Activated T-cell treated with anti-CD3 and anti-CD28 coated beads, Interleukin-2, amount 50 U/mL, for 4 hours (primary cell): Measurements from ENCODE around the gene COL7A1. TPM values are rescaled to one million over a fixed set of nuclear protein-coding genes. Genes with fewer than 3 reads are reported as not detected.

Experiments
- ATAC-seq, 2 donors: fragments of 200-7000 bp; cut with Tn5 transposase; one replicate each; pipeline ENCODE4 v1.10.0; 2021
- DNase-seq: peaks from one replicate; pipeline ENCODE4 v3.0.0-alpha.2; 2020
- H3K27me3 Mint-ChIP-seq: one replicate; pipeline ENCODE4 v1.8.0; 2021; ENCODE audit warnings: low read depth, mixed read lengths
- H3K36me3 Mint-ChIP-seq: one replicate; pipeline ENCODE4 v1.8.0; 2022; ENCODE audit warnings: mixed read lengths; ENCODE audit not compliant: insufficient read depth
- H3K4me1 Mint-ChIP-seq: one replicate; pipeline ENCODE4 v1.8.0; 2021; ENCODE audit warnings: low read depth, mixed read lengths
- H3K4me3 Mint-ChIP-seq: one replicate; pipeline ENCODE4 v1.8.0; 2021; ENCODE audit warnings: mild to moderate bottlenecking, moderate library complexity, mixed read lengths
- H3K9me3 Mint-ChIP-seq: one replicate; pipeline ENCODE4 v1.8.0; 2021; ENCODE audit warnings: mixed read lengths
- total RNA-seq, 3 donors: library from RNA; stranded (reverse); gene quantifications; one replicate each; pipeline ENCODE4 v1.2.1, GENCODE V29; 2021

Gene COL7A1
- total RNA-seq, 3 donors from 2014 or later: 0.38 to 0.53 (median 0.40) TPM

DNA sequence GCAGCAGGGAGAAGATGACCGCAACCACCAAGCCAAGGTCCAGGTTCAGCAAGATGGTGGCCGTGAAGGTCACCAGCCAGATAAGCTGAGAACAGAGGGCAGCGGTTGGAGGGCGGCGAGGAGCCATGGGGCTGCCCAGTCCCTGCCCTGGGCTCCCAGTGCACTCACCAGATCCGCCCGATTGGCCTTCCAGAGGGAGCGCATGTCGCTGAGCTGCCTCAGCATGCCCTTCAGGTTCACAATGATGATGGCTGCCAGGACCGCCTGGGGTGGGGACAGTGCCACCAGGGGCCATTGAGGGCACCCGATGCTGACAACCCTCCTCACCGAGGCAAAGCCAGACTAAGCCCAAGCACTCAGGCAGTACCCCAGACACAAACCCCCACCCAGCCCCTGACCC lies 34.8 kb upstream of the COL7A1 start:
- Mint-ChIP-seq H3K36me3 (peaks cover 18% of the 10 kb centered on the region), H3K4me1 (peaks cover 7% of the 10 kb centered on the region), H3K27me3 (no peaks in the 10 kb centered on the region), H3K4me3 (no peak overlapping the region), H3K9me3 (no peaks in the 10 kb centered on the region)
- no peak for ATAC-seq
- DNase-seq: no peak

DNA sequence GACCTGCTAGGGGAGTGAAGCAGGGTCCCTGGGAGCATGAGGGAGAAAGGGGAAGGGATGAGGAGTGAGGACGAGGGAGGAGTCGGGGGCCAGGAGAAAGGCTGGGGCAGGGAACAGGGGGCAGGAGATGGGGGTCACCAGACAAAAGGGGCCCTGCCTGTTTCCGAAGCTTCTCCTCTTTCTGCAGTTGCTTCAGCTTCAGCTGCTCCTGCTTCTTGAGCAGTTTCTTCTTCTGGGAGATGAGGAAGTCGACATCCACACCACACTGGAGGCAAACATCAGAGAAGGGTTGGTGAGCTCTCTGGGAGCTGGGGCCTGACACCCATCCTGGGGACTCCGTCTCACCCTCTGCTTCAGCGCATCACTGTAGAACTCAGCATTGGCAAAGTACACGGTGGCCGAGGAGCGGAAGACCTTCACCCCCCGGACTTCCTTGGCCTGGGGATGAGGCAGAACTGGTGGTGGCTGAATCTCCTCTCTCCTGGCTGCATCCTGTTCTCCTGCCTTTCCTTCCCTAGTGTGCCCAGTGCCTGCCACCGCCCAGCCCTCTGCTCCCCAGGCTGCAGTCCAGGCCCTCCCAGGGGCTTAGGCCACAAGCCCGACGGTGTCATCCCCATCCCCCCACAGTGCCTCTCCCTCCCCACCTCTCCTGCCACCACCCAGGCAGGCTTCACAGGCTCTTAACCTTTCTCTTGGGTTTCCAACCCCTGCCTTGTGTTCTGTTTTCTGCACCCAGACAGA lies 33.3 kb upstream of the COL7A1 start:
- Mint-ChIP-seq H3K9me3 (no peaks in the 10 kb centered on the region), H3K27me3 (no peaks in the 10 kb centered on the region), H3K4me3 (no peak overlapping the region), H3K36me3 (peaks cover 18% of the 10 kb centered on the region), H3K4me1 (peaks cover 10% of the 10 kb centered on the region)
- ATAC-seq (no peak), DNase-seq (no peak)

DNA sequence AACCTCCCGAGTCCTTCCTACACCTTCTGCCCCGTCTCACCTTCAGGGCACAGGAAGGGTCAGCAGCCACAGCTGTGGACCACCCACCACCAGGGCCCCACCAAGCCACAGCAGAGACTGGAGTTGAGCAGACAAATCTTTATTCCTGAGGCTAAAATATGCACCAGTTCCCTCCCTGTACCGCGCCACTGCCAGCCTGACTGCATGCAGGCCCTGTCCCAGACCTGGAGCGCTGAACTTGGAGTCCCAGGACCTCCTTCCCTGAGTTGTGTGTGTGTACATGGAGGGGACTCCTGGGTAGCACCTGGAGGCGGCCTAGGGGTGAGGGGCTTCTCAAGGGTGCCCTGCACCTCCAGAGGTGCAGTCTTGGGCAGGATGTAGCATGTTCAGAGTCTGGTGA lies 30.5 kb upstream of the COL7A1 start:
- Mint-ChIP-seq H3K9me3 (no peaks in the 10 kb centered on the region), H3K4me3 (no peak overlapping the region), H3K27me3 (no peaks in the 10 kb centered on the region), H3K36me3 (peaks cover 17% of the 10 kb centered on the region), H3K4me1 (peaks cover 10% of the 10 kb centered on the region)
- ATAC-seq (no peak), DNase-seq (no peak)

DNA sequence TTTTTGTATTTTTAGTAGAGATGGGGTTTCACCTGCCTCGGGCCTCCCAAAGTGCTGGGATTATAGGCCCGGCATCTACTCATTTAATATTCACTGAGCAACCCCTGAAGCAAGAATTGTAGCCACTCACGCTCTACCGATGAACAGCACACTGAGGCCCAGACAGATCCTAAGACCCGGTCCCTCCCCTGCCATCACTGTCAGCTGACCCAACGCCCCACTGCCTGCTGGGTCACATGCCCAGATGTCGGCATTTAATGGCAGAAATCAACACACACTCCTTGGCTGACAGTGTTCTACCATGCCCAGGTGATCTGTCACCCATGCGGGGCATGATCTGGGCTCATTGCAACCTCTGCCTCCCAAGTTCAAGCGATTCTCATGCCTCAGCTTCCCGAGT lies 29.6 kb upstream of the COL7A1 start:
- ATAC-seq: no peak
- H3K4me3 Mint-ChIP-seq: no peak overlapping the region
- H3K9me3 Mint-ChIP-seq: no peaks in the 10 kb centered on the region
- H3K4me1 Mint-ChIP-seq: peaks cover 10% of the 10 kb centered on the region
- peaks cover 17% of the 10 kb centered on the region for H3K36me3 Mint-ChIP-seq
- no peaks in the 10 kb centered on the region for H3K27me3 Mint-ChIP-seq
- DNase-seq: no peak

DNA sequence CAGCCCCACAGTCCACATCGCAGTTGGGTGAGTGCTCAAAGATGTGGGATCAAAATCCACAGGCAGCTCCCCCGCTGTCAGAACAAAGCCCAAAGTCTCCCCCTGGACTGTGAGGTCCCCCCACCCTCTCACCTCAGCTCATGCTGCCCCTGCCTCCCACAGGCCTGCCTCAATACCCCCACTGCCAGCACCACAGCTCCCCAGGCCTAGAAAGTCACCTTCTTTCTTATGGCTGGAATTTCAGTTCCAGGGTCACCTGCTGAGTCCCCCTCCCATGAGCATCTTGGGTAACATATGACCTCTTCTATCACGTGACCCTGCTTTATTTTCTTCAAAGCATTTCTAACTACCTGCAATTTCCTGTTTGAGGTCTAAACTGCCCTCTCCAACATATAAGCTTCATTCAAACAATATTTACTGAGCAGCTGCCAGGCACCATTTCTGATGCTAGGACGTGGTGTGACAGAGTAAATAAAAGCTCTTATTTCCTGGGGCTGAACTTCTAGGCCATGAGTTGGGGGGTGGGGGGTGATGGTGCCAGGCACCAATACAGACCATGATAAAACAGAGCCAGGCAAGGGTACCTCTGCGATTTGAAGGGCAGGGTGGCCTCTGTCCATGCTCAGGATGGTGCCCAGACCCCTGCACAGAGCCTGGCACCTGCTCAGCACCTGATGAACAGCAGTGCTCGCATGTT lies 28.9 kb upstream of the COL7A1 start:
- H3K36me3 Mint-ChIP-seq: peaks cover 15% of the 10 kb centered on the region
- DNase-seq: no peak
- no peak overlapping the region for H3K4me3 Mint-ChIP-seq
- H3K9me3 Mint-ChIP-seq: no peaks in the 10 kb centered on the region
- no peak for ATAC-seq
- H3K4me1 Mint-ChIP-seq: peaks cover 10% of the 10 kb centered on the region
- H3K27me3 Mint-ChIP-seq: no peaks in the 10 kb centered on the region

DNA sequence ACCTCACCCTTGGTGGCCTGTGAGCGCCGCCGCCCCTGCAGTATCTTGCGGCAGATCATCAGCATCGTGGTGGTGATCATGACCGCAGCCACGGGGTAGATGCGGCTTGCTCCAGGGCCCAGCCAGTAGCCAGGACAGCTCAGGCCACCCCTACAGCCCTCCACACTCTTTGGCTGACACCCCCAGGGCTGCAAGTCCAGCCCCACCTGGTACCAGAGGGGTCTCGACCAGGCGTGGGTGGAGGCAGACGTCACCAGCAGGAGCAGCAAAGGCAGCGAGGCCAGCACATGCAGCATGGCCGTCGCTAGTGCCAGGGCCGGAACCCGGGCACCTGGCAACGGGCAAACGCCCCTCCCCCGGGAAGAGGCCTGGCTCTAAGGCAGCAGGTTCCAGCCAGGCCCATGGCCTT lies 26.3 kb upstream of the COL7A1 start, which contains the start of gene TMEM89:
Gene TMEM89 (minus strand): TSS at position 309 of the 409 bp plus-strand sequence. CDS start 13 bp downstream, at position 296.
- Mint-ChIP-seq H3K9me3 (peaks cover 11% of the 10 kb centered on the region), H3K27me3 (no peaks in the 10 kb centered on the region), H3K36me3 (peaks cover 2% of the 10 kb centered on the region), H3K4me1 (peaks cover 10% of the 10 kb centered on the region), H3K4me3 (no peak within 1 kb of the TSS)
- ATAC-seq (no peak), DNase-seq (no peak)

DNA sequence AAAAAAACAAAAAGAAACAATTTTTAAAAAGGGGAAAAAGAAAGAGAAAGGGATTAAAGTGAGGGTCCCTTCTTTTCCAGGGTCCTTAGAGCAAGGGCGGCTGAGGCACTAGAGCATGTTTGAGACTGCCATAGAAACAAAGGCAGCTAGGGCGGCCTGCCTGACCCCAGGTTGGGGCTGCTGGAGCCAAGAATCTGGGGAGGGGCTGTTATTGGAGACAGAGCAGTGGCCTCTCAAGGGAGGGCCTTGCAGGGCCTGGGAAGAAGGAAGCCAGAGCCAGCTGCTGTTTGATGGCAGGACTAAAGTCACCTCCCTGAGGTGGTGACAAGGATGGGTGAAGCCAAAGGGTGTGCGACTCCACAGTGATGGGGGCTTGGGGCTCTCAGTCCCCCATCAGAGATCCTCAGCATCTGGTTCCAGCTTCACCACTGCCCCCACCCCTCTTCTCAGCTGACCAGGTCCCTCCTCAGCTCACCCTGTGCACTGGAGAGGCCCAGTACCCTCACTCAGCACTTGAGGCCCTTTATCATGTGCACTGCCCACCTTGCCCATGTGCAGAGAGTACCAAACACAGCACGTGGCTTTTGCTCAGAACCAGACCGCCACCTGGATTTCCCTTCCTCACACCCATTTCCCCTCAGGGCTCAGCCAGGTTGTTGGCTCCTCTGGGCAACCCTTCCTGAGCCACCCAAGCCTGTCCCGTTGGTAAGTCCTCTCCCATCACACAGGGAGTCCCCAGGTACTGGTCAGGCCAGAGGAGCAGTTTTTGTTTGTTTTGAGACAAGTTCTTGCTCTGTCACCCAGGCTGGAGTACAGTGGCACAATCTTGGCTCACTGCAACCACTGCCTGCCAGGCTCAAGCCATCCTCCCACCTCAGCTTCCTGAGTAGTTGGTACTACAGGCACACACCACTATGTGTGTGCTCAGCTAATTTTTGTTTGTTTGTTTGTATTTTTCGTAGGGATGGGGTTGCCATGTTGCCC lies 24.7 kb upstream of the COL7A1 start:
- H3K4me3 Mint-ChIP-seq: no peak overlapping the region
- H3K4me1 Mint-ChIP-seq: peaks cover 8% of the 10 kb centered on the region
- no peak for DNase-seq
- no peaks in the 10 kb centered on the region for H3K27me3 Mint-ChIP-seq
- no peak for ATAC-seq
- H3K9me3 Mint-ChIP-seq: peaks cover 11% of the 10 kb centered on the region
- H3K36me3 Mint-ChIP-seq: no peaks in the 10 kb centered on the region

DNA sequence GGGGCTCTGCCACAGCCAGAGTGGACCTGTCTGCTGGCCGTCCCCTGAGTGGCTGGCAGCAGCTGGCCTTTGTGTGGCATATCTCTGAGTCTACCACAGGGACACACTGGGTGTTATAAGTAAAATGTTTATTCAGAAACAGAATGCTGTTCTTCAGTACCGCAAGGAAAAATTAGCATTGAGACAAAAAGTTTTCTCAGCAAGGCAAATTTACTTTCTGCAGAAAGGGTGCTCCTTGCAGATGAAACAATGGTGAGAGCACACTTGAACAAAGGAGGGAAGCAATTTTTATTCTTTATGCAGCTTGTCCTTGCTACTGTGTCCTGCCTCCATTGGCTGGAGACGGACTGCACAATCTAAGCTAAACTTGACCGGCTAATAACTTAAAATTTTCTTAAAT lies 22.4 kb upstream of the COL7A1 start:
- no peak for ATAC-seq
- H3K4me1 Mint-ChIP-seq: peaks cover 7% of the 10 kb centered on the region
- H3K9me3 Mint-ChIP-seq: peaks cover 11% of the 10 kb centered on the region
- H3K4me3 Mint-ChIP-seq: no peak overlapping the region
- DNase-seq: no peak
- H3K27me3 Mint-ChIP-seq: no peaks in the 10 kb centered on the region
- H3K36me3 Mint-ChIP-seq: no peaks in the 10 kb centered on the region

DNA sequence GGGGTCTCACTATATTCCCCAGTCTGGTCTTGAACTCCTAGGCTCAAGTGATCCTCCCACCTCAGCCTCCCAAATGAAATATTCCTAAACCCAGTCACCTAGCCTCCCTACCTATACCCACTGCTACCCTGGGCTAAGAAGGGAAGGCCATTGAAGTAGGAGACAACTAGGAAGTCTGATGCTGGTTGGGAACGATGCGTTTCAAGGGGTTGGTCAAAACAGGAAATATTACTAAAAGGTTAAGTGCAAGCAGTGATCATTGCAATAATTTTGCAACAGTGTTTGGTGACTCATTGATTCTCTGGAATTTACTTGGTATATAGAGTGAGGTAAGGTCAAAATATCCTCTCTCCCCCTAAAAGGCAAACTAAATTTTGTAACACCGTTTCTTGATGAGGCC lies 18.9 kb upstream of the COL7A1 start:
- Mint-ChIP-seq H3K9me3 (peaks cover 11% of the 10 kb centered on the region), H3K27me3 (no peaks in the 10 kb centered on the region), H3K36me3 (no peaks in the 10 kb centered on the region), H3K4me3 (no peak overlapping the region), H3K4me1 (peaks cover 11% of the 10 kb centered on the region)
- no peak for DNase-seq
- ATAC-seq: peak; percentile 15 to 26

DNA sequence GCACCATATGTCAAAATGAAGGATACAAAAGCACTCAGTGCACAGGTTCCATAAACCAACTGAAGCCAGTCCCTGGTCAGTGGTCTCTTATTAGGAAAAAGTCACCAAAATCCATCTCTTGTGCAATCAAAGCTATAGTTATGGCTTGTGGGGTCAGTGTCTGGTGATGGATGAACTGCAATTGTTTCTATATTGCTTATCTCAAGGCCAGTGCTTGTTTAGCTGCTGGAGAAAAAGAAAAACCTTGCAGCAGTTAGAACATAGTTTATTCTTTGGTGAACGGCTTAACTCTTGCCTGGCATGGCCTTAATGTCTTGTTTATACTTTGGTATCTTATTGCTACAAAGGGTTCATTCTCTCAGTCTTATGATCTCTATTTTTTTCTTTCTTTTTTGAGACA lies 17.2 kb upstream of the COL7A1 start:
- no peaks in the 10 kb centered on the region for H3K27me3 Mint-ChIP-seq
- ATAC-seq: no peak
- no peak for DNase-seq
- peaks cover 20% of the 10 kb centered on the region for H3K4me1 Mint-ChIP-seq
- peaks cover 6% of the 10 kb centered on the region for H3K36me3 Mint-ChIP-seq
- no peak overlapping the region for H3K4me3 Mint-ChIP-seq
- peaks cover 3% of the 10 kb centered on the region for H3K9me3 Mint-ChIP-seq

DNA sequence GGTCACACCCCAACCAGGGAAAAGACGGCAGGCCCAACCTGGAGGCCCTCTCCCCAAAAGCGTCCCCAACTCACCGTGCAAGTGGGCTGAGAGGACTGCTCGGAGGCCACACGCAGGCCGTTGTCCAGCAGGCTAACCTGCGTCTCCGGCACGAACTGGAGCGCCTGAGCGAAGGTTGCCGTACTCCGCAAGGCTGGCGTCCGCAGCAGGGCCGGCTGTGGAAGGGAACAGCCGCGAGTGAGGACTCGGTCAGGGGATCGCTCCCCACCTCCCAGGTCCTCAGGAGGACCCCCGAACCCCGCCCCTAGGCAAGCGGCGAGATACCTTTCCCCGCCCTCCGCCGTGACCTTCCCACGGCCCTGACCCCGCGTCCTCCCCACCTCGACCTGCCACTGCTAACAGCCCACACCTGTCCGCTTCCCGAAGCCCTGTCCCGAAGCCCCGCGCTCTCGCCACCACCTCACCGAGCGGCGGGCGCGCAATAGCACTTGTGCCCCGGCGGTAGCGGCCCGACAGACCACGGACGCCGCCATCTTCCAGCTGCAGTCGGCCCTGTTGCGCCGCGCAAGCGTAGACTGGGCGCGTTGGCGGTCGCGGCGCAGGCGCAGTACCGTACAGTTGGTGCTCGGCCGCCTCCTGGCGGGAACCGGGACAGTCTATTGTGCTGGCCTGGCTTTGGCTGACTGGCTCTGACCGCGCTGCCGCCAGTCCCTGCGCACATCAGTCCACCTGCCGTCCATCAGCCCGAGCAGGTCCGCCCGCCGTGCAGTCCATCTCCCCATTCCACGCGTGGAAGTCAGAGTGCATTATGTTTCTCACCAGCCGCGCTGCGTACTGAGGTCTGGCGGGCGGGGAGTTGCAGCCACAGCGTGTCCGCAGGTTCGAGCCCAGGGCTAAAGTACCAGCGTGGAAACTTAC lies 14.2 kb upstream of the COL7A1 start, which contains the start of gene UQCRC1:
Gene UQCRC1 (minus strand): TSS at position 559 of the 918 bp plus-strand sequence. CDS start 26 bp downstream, at position 533.
- peaks cover 10% of the 10 kb centered on the region for H3K36me3 Mint-ChIP-seq

DNA sequence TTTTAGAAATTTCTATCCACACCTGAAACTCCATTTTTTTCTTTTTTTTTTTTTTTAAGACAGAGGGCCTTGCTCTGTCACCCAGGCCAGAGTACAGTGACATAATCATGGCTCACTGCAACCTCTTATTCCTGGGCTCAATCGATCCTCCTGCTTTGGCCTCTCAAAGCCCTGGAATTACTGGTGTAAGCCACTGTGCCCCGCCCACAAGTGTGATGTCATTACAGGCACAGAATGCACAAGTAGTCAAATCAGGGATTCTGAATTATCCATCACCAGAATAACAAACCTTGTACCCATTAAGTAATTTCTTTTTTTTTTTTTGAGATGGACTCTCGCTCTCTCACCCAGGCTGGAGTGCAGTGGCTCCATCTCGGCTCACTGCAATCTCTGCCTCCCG lies 12.4 kb upstream of the COL7A1 start:
- peaks cover 13% of the 10 kb centered on the region for H3K4me1 Mint-ChIP-seq
- peak overlapping the region; percentile 21 for H3K4me3 Mint-ChIP-seq
- H3K27me3 Mint-ChIP-seq: no peaks in the 10 kb centered on the region
- no peaks in the 10 kb centered on the region for H3K9me3 Mint-ChIP-seq
- H3K36me3 Mint-ChIP-seq: peaks cover 20% of the 10 kb centered on the region
- DNase-seq (no peak), ATAC-seq (no peak)

More for the DNA sequence above, 14.2 kb upstream of the COL7A1 start, which contains the start of gene UQCRC1:
- H3K4me1 Mint-ChIP-seq: peaks cover 20% of the 10 kb centered on the region
- H3K4me3 Mint-ChIP-seq: peak within 1 kb of the TSS; percentile 98
- H3K9me3 Mint-ChIP-seq: no peaks in the 10 kb centered on the region
- ATAC-seq (peak; percentile 97 to 98), DNase-seq (peak; percentile 88)
- H3K27me3 Mint-ChIP-seq: no peaks in the 10 kb centered on the region

DNA sequence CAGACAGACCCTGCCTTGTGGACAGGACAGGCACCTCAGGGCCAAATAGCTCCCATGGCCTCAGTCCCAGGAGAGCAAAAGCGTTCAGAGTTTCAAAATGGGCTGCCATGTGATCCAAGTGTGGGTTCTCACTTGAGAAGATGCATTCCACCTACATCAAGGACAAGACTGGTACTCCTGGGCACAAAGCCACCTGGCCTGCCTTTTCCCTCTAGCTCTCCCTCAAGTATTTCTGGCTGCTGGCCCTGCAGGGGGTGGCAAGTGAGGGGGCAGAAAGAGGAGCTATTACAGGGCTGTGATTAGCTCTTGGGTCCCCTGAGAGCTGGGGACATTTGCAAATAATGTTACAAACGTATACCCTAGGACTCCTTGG lies 6.5 kb upstream of the COL7A1 start:
- Mint-ChIP-seq H3K36me3 (peaks cover 23% of the 10 kb centered on the region), H3K4me3 (no peak overlapping the region), H3K4me1 (no peaks in the 10 kb centered on the region), H3K27me3 (no peaks in the 10 kb centered on the region), H3K9me3 (no peaks in the 10 kb centered on the region)
- DNase-seq (no peak), ATAC-seq (no peak)
